Fibroblast of lung (primary cell): ENCODE data around the gene ZNF764. TPM values are rescaled to one million over a fixed set of nuclear protein-coding genes. Genes with fewer than 3 reads are reported as not detected.

Experiments used
- DNase-seq, 2 donors: peaks; one replicate each; pipeline versions ENCODE4 v3.0.0 to v3.0.0-alpha.2; 2010; ENCODE audit warnings: low read depth in 2 of 2
- H2AFZ ChIP-seq: 2 replicates; pipeline ENCODE4 v1.5.1; 2012; ENCODE audit warnings: low read length, control low read depth, inconsistent platforms
- H3K27ac ChIP-seq: 2 replicates; pipeline ENCODE4 v1.5.1; 2011; ENCODE audit warnings: low read length, control low read depth; ENCODE audit not compliant: insufficient read depth
- H3K27me3 ChIP-seq: 2 replicates; pipeline ENCODE4 v1.5.1; 2011; ENCODE audit warnings: mild to moderate bottlenecking, low read length; ENCODE audit not compliant: control insufficient read depth, insufficient read depth
- H3K36me3 ChIP-seq: 2 replicates; pipeline ENCODE4 v1.5.1; 2011; ENCODE audit warnings: low read length; ENCODE audit not compliant: control insufficient read depth, insufficient read depth
- H3K4me1 ChIP-seq: 2 replicates; pipeline ENCODE4 v1.5.1; 2011; ENCODE audit warnings: low read length; ENCODE audit not compliant: control insufficient read depth, insufficient read depth; ENCODE audit errors: extremely low read depth
- H3K4me2 ChIP-seq: 2 replicates; pipeline ENCODE4 v1.5.1; 2011; ENCODE audit warnings: low read length, control low read depth; ENCODE audit not compliant: insufficient read depth; ENCODE audit errors: extremely low read depth
- H3K4me3 ChIP-seq, 4 experiments: fragments of 200-600 bp in 1 of 4; sonication (generic) in 1 of 4; replicated peaks in 1 of 4; 2 replicates each; pipeline ENCODE4 v1.5.1; 2011 to 2016; ENCODE audit warnings: low read length in 4 of 4, low read depth in 3 of 4, mild to moderate bottlenecking in 3 of 4, control low read depth in 2 of 4, inconsistent platforms in 1 of 4, mixed read lengths in 1 of 4; ENCODE audit not compliant: insufficient read depth in 1 of 4; ENCODE audit errors: control extremely low read depth in 1 of 4
- H3K79me2 ChIP-seq: 2 replicates; pipeline ENCODE4 v1.5.1; 2012; ENCODE audit warnings: mild to moderate bottlenecking, low read length, inconsistent platforms; ENCODE audit not compliant: control insufficient read depth, insufficient read depth
- H3K9ac ChIP-seq: 2 replicates; pipeline ENCODE4 v1.5.1; 2011; ENCODE audit warnings: mild to moderate bottlenecking, low read length, control low read depth; ENCODE audit not compliant: insufficient read depth
- H3K9me3 ChIP-seq: 2 replicates; pipeline ENCODE4 v1.5.1; 2012; ENCODE audit warnings: low read depth, low read length; ENCODE audit not compliant: control insufficient read depth, insufficient read depth
- H4K20me1 ChIP-seq: 2 replicates; pipeline ENCODE4 v1.5.1; 2011; ENCODE audit warnings: low read length; ENCODE audit not compliant: control insufficient read depth, insufficient read depth; ENCODE audit errors: extremely low read depth
- CTCF ChIP-seq, 2 donors: IDR thresholded peaks in 1 of 2; conservative IDR thresholded peaks in 1 of 2; 1 replicate in 1 of 2; 2 replicates in 1 of 2; pipeline ENCODE4 v1.5.1; 2011 to 2012; ENCODE audit warnings: low read length in 2 of 2, control low read depth in 1 of 2, inconsistent platforms in 1 of 2, low read depth in 1 of 2, mild to moderate bottlenecking in 1 of 2
- EZH2 ChIP-seq: IDR thresholded peaks from 2 replicates; pipeline ENCODE4 v1.5.1; 2012; ENCODE audit warnings: low read length, control low read depth, mild to moderate bottlenecking; ENCODE audit errors: missing control alignments
- polyA plus RNA-seq, 2 donors: library from polyadenylated mRNA; depleted of rRNA in 1 of 2; stranded (reverse) in 1 of 2; unstranded in 1 of 2; fragments of >200 nt; gene quantifications; 2 replicates each; pipeline ENCODE4 v1.2.1, GENCODE V29; 2011 to 2012; ENCODE audit warnings: missing spikeins in 1 of 2
- total RNA-seq: library from RNA; depleted of rRNA; stranded (reverse); fragments of >200 nt; gene quantifications from 2 replicates; pipeline ENCODE4 v1.2.1, GENCODE V29; 2014

Gene ZNF764
- total and polyA plus RNA-seq, 2 donors (not counting 1 experiment from before 2014, with no cell fraction given) = 2.4 to 3.1 TPM

GRCh38 chr16:30570636-30571444, 12.7 kb upstream of the ZNF764 start:
- Histone ChIP-seq H3K9me3 (no peaks in the 10 kb centered on the region), H3K36me3 (no peaks in the 10 kb centered on the region), H3K4me3 (peak overlapping the region; percentile 54 to 78 (median 71)), H3K9ac (peak overlapping the region; percentile 68), H2AFZ (peak overlapping the region; percentile 49), H3K4me1 (peaks cover 3% of the 10 kb centered on the region), H4K20me1 (no peaks in the 10 kb centered on the region), H3K79me2 (no peaks in the 10 kb centered on the region), H3K27ac (peak overlapping the region; percentile 69), H3K4me2 (peak overlapping the region; percentile 98), H3K27me3 (peaks cover 5% of the 10 kb centered on the region)
- TF ChIP-seq CTCF (conservative IDR thresholded peaks at IDR 0.05 in 1 of 2, IDR thresholded peaks at IDR 0.05 in 1 of 2; ENCODE audit: low read depth in 1 of 2, low read length in 2 of 2) (no peak), EZH2 (no peak)
- DNase-seq = peak; percentile 20 to 32

DNA sequence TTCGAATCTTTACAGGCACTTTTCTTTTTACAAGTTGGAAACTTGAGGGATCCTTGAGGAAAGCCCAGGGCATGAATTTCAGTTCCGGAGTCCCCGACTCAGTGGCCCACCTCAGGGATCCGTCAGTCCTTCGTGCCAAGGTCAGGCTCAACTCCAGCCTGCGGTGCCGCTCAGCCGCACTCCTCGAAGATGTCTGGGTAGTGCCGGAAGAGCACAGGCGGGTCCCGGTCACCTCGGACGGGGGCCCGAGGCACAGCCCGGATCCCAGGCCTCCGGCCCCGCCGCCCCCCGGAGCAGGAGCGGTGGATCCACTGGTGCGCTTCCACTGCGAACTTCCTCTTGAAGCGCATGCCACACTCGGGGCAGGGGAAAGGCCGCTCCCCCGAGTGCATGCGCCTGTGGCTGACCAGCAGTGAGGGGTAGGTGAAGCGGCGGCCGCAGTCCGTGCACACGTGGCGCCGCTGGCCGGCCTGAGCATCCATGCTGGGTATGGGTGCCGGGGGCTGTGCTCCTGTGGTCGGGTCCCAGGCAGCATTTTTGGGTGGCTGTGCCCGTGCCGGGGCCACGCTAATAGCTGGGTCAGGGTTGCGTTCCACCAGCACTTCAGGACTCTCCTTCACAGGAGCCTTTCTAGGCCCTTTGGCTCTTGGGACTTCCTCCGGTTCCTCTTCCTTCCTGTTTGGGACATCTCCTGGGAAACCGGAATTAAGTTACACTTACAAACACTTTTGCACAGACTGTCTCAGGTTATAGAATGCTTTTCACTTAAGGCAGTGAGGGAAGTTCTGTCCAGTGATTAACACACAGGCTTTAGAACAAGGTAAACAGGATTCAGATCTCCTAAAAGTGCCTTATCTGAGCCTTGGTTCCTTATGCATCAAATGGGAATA, 11.8 kb upstream of the ZNF764 start:
- Histone ChIP-seq H3K4me3 (no peak overlapping the region), H3K79me2 (no peaks in the 10 kb centered on the region), H3K4me1 (peaks cover 3% of the 10 kb centered on the region), H3K27ac (no peak overlapping the region), H3K9ac (no peak overlapping the region), H3K27me3 (peaks cover 5% of the 10 kb centered on the region), H3K9me3 (no peaks in the 10 kb centered on the region), H2AFZ (no peak overlapping the region), H3K36me3 (no peaks in the 10 kb centered on the region), H3K4me2 (no peak overlapping the region), H4K20me1 (no peaks in the 10 kb centered on the region)
- no peak for DNase-seq
- TF ChIP-seq CTCF (conservative IDR thresholded peaks at IDR 0.05 in 1 of 2, IDR thresholded peaks at IDR 0.05 in 1 of 2; ENCODE audit: low read depth in 1 of 2, low read length in 2 of 2) (no peak), EZH2 (no peak)

DNA sequence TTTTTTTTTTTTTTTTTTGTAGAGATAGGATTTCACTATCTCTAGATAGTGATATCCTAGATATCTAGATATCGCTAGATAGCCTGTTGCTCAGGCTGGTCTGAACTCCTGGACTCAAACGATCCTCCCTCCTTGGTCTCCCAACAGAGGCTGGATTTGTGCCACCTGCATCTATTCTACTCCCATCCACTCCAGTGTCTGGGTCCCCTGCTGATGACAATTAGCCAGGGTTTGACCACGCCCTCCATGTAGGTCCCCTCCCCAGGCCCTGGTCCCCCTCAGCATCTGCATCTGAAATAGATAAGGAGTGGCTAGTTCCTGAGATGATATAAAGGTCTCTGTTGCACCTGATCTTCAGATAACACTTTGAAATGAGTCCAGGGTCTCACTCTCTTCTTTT, 11.1 kb upstream of the ZNF764 start:
- no peaks in the 10 kb centered on the region for H4K20me1 ChIP-seq
- no peak overlapping the region for H3K4me3 ChIP-seq
- H2AFZ ChIP-seq = no peak overlapping the region
- H3K36me3 ChIP-seq = no peaks in the 10 kb centered on the region
- peaks cover 3% of the 10 kb centered on the region for H3K4me1 ChIP-seq
- H3K4me2 ChIP-seq = no peak overlapping the region
- peaks cover 5% of the 10 kb centered on the region for H3K27me3 ChIP-seq
- no peak overlapping the region for H3K9ac ChIP-seq
- H3K27ac ChIP-seq = no peak overlapping the region
- no peak for DNase-seq
- no peaks in the 10 kb centered on the region for H3K9me3 ChIP-seq
- no peaks in the 10 kb centered on the region for H3K79me2 ChIP-seq
- no peak for TF ChIP-seq CTCF (conservative IDR thresholded peaks at IDR 0.05 in 1 of 2, IDR thresholded peaks at IDR 0.05 in 1 of 2; ENCODE audit: low read depth in 1 of 2, low read length in 2 of 2)
- TF ChIP-seq EZH2 = no peak
